ENCODE results near the gene CYP2D6. TPM values are rescaled to one million over a fixed set of nuclear protein-coding genes. Genes with fewer than 3 reads are reported as not detected.

CYP2D6 gene
- total and polyA plus RNA-seq, 10 of the 15 experiments (the other 5 are each of a cell fraction or from before 2014, with no cell fraction given) = 0.08 to 1.4 (median 0.39) TPM

- RAD21 ChIA-PET (ENCODE audit: unreplicated experiment) = no interaction called here
- FAIRE-seq (no peak), ATAC-seq (no peak), DNase-seq (ENCODE audit: low read depth, low spot score) (no peak)
- Histone ChIP-seq H3K4me3 (no peak overlapping the region), H3K79me2 (ENCODE audit: control insufficient read depth, insufficient read depth, low read length) (no peaks in the 10 kb centered on the region), H4K20me1 (ENCODE audit: control insufficient read depth, insufficient read depth) (no peaks in the 10 kb centered on the region), H3K27ac (ENCODE audit: control insufficient read depth, insufficient read depth) (no peak overlapping the region), H3K9me3 (replicated peaks; ENCODE audit: control insufficient read depth, insufficient read depth, low read length) (no peaks in the 10 kb centered on the region), H3K9ac (ENCODE audit: control insufficient read depth, insufficient read depth, low read length) (no peak overlapping the region), H3K4me1 (ENCODE audit: control insufficient read depth, insufficient read depth, low read length) (no peaks in the 10 kb centered on the region), H3K4me2 (ENCODE audit: control insufficient read depth, insufficient read depth) (no peak overlapping the region), H2AFZ (ENCODE audit: control insufficient read depth, low read depth, low read length) (no peak overlapping the region), H3K27me3 (replicated peaks in 1 of 2; ENCODE audit: control insufficient read depth in 2 of 2, insufficient read depth in 2 of 2, low read length in 1 of 2) (no peaks in the 10 kb centered on the region), H3K36me3 (ENCODE audit: control insufficient read depth in 2 of 2, insufficient read depth in 2 of 2, low read length in 1 of 2) (peaks cover 7 to 42% of the 10 kb centered on the region in 2 experiments)
- no TSS peak for BruUV-seq (replicated peaks)
- POLR2A ChIA-PET = no interaction called here
- 96% methylated on average over 11 of the region's 11 CpGs for WGBS (ENCODE audit: insufficient coverage, insufficient replicate concordance, low lambda C conversion rate, missing lambda C conversion rate)
- intact Hi-C loops (cut with micrococcal nuclease; ENCODE audit: unreplicated experiment) = no loop called here
- in situ Hi-C loops (cut with MboI) = no loop called here
- SMC1A ChIA-PET (ENCODE audit: uncharacterized antibody, unreplicated experiment) = interaction anchor here (1.2 kb wide), 1 partner anchor 273 kb away, joined by 4 read pairs; no protein-coding TSS in a partner anchor
- CTCF ChIA-PET = no interaction called here
- TF ChIP-seq NFIC (IDR thresholded peaks at IDR 0.05; ENCODE audit: low read depth, low read length) = no peak
Measured at GRCh38 chr22:42163515-42163914, 32.9 kb upstream of the CYP2D6 start.

- in situ Hi-C loops (cut with MboI) = no loop called here
- BruUV-seq (replicated peaks) = no TSS peak
- ATAC-seq (no peak), DNase-seq (ENCODE audit: low read depth, low spot score) (no peak), FAIRE-seq (no peak)
- ChIA-PET RAD21 (ENCODE audit: unreplicated experiment) (no interaction called here), CTCF (no interaction called here), SMC1A (ENCODE audit: uncharacterized antibody, unreplicated experiment) (interaction anchor here (1.2 kb wide), 1 partner anchor 274 kb away, joined by 4 read pairs; no protein-coding TSS in a partner anchor), POLR2A (no interaction called here)
- intact Hi-C loops (cut with micrococcal nuclease; ENCODE audit: unreplicated experiment) = no loop called here
- Histone ChIP-seq H3K4me3 (no peak overlapping the region), H3K9ac (ENCODE audit: control insufficient read depth, insufficient read depth, low read length) (no peak overlapping the region), H3K36me3 (ENCODE audit: control insufficient read depth in 2 of 2, insufficient read depth in 2 of 2, low read length in 1 of 2) (peaks cover 7 to 37% of the 10 kb centered on the region in 2 experiments), H3K27ac (ENCODE audit: control insufficient read depth, insufficient read depth) (no peak overlapping the region), H3K4me1 (ENCODE audit: control insufficient read depth, insufficient read depth, low read length) (no peaks in the 10 kb centered on the region), H3K79me2 (ENCODE audit: control insufficient read depth, insufficient read depth, low read length) (no peaks in the 10 kb centered on the region), H4K20me1 (ENCODE audit: control insufficient read depth, insufficient read depth) (no peaks in the 10 kb centered on the region), H3K9me3 (replicated peaks; ENCODE audit: control insufficient read depth, insufficient read depth, low read length) (no peaks in the 10 kb centered on the region), H3K4me2 (ENCODE audit: control insufficient read depth, insufficient read depth) (no peak overlapping the region), H3K27me3 (replicated peaks in 1 of 2; ENCODE audit: control insufficient read depth in 2 of 2, insufficient read depth in 2 of 2, low read length in 1 of 2) (no peaks in the 10 kb centered on the region), H2AFZ (ENCODE audit: control insufficient read depth, low read depth, low read length) (no peak overlapping the region)
- WGBS (ENCODE audit: insufficient coverage, insufficient replicate concordance, low lambda C conversion rate, missing lambda C conversion rate) = 94% methylated on average over 12 of the region's 12 CpGs
- TF ChIP-seq TARDBP (IDR thresholded peaks at IDR 0.05; ENCODE audit: borderline replicate concordance) = no peak
- TF ChIP-seq ZSCAN29 (IDR thresholded peaks at IDR 0.05) = no peak
- no peak for TF ChIP-seq POLR2AphosphoS2 (IDR thresholded peaks at IDR 0.05; ENCODE audit: low read depth, low read length)
- no peak for TF ChIP-seq FOXK2 (IDR thresholded peaks at IDR 0.05)
- no peak for TF ChIP-seq BMI1 (IDR thresholded peaks at IDR 0.05; ENCODE audit: borderline replicate concordance)
- no peak for TF ChIP-seq SIN3A (IDR thresholded peaks at IDR 0.05; ENCODE audit: low read depth, low read length)
Measured at GRCh38 chr22:42162728-42163489, 32.3 kb upstream of the CYP2D6 start.

Measured in GM12878 (cell line).